H1 (cell line): ENCODE results near the gene MTCH1. TPM values are rescaled to one million over a fixed set of nuclear protein-coding genes. Genes with fewer than 3 reads are reported as not detected.
"Not testable (repeated sequence)": the region's sequence is repeated elsewhere in the genome, so short reads cannot be mapped to it uniquely, and the experiment has no call there.

Source experiments
- CTCF ChIA-PET: fragments of 300-600 bp; sonication (Branson Sonifier 250); formaldehyde crosslinking; loops from one replicate; lab custom pipeline; 2021; ENCODE audit not compliant: partially characterized antibody; lab: Charles Lee
- POLR2A ChIA-PET: fragments of 300-600 bp; sonication (Branson Sonifier 250); formaldehyde crosslinking; loops from one replicate; lab custom pipeline; 2021; ENCODE audit warnings: inconsistent platforms; ENCODE audit not compliant: partially characterized antibody; lab: Charles Lee
- DNase-seq, 2 experiments: peaks; one replicate each; pipeline versions ENCODE4 v3.0.0 to v3.0.0-alpha.2; 2010 to 2022; ENCODE audit warnings: low spot score in 2 of 2, low read depth in 1 of 2, mixed read lengths in 1 of 2
- FAIRE-seq: peaks from 2 replicates; lab custom pipeline; 2011; peaks lifted over from hg19 to GRCh38; lab: Jason Lieb, UNC
- H2AFZ ChIP-seq: 2 replicates; pipeline ENCODE4 v1.8.1; 2012; ENCODE audit warnings: low read length, inconsistent platforms
- H2AK5ac ChIP-seq: 2 replicates; pipeline ENCODE4 v1.6.1; 2013; ENCODE audit warnings: low read depth, low read length
- H2BK120ac ChIP-seq: replicated peaks from 2 replicates; pipeline ENCODE3; 2013; ENCODE audit warnings: low read depth, low read length, inconsistent platforms
- H2BK12ac ChIP-seq: 2 replicates; pipeline ENCODE4 v1.6.1; 2013; ENCODE audit warnings: low read depth, low read length
- H2BK15ac ChIP-seq: 2 replicates; pipeline ENCODE4 v1.6.1; 2013; ENCODE audit warnings: low read length
- H2BK20ac ChIP-seq: 2 replicates; pipeline ENCODE4 v1.6.1; 2013; ENCODE audit warnings: low read length
- H2BK5ac ChIP-seq: 2 replicates; pipeline ENCODE4 v1.6.1; 2013; ENCODE audit warnings: low read depth, low read length
- H3K14ac ChIP-seq: 2 replicates; pipeline ENCODE4 v1.6.1; 2013; ENCODE audit warnings: inconsistent platforms; ENCODE audit not compliant: insufficient read length
- H3K18ac ChIP-seq: 2 replicates; pipeline ENCODE4 v1.6.1; 2013; ENCODE audit warnings: low read length; ENCODE audit errors: extremely low read depth
- H3K23ac ChIP-seq: 2 replicates; pipeline ENCODE4 v1.6.1; 2013; ENCODE audit warnings: inconsistent platforms; ENCODE audit not compliant: insufficient read length
- H3K23me2 ChIP-seq: 2 replicates; pipeline ENCODE4 v1.6.1; 2013; ENCODE audit warnings: low read depth, low read length
- H3K27ac ChIP-seq: 2 replicates; pipeline ENCODE4 v1.6.1; 2011; ENCODE audit warnings: low read depth, low read length, inconsistent platforms
- H3K27me3 ChIP-seq, 4 experiments: replicated peaks in 1 of 4; 1 replicate in 1 of 4; 2 replicates in 3 of 4; pipeline versions ENCODE4 v1.6.1 to v1.8.1; 2011 to 2013; ENCODE audit warnings: low read length in 3 of 4, mild to moderate bottlenecking in 3 of 4, inconsistent platforms in 2 of 4, mixed read lengths in 2 of 4, moderate library complexity in 1 of 4; ENCODE audit not compliant: control insufficient read depth in 3 of 4, insufficient read depth in 3 of 4; ENCODE audit errors: extremely low read depth in 1 of 4
- H3K36me3 ChIP-seq, 4 experiments: 2 replicates each; pipeline versions ENCODE4 v1.6.1 to v1.8.1; 2011 to 2013; ENCODE audit warnings: mild to moderate bottlenecking in 4 of 4, low read length in 3 of 4, moderate library complexity in 2 of 4, control low read depth in 1 of 4, inconsistent platforms in 1 of 4; ENCODE audit not compliant: insufficient read depth in 4 of 4, control insufficient read depth in 2 of 4
- H3K4ac ChIP-seq: replicated peaks from 2 replicates; pipeline ENCODE3; 2013; ENCODE audit warnings: low read length, low read depth, mixed read lengths, inconsistent platforms; ENCODE audit not compliant: insufficient read length
- H3K4me1 ChIP-seq, 4 experiments: replicated peaks in 1 of 4; 1 replicate in 1 of 4; 2 replicates in 3 of 4; pipeline versions ENCODE4 v1.6.1 to v1.8.1; 2011 to 2013; ENCODE audit warnings: low read length in 3 of 4, inconsistent platforms in 2 of 4, mixed read lengths in 1 of 4; ENCODE audit not compliant: insufficient read depth in 4 of 4, control insufficient read depth in 3 of 4
- H3K4me2 ChIP-seq, 2 experiments: 2 replicates each; pipeline versions ENCODE4 v1.6.1 to v1.8.1; 2011 to 2013; ENCODE audit warnings: low read depth in 2 of 2, low read length in 2 of 2, control low read depth in 1 of 2, inconsistent platforms in 1 of 2, mild to moderate bottlenecking in 1 of 2; ENCODE audit not compliant: insufficient read depth in 1 of 2
- H3K4me3 ChIP-seq, 4 experiments: fragments of 200-600, 300-600 bp in 1 of 4; sonication (generic), shearing (Covaris generic), sonication (Bioruptor Twin) in 1 of 4; 2 replicates each; pipeline versions ENCODE4 v1.5.1 to v1.8.1; 2011 to 2016; ENCODE audit warnings: low read length in 4 of 4, low read depth in 3 of 4, control low read depth in 2 of 4, inconsistent platforms in 2 of 4, mild to moderate bottlenecking in 2 of 4, mixed read lengths in 1 of 4, moderate library complexity in 1 of 4; ENCODE audit not compliant: insufficient read depth in 2 of 4; ENCODE audit errors: extremely low read depth in 1 of 4
- H3K56ac ChIP-seq: replicated peaks from 2 replicates; pipeline ENCODE3; 2013; ENCODE audit warnings: low read depth, mild to moderate bottlenecking, mixed read lengths, low read length, inconsistent platforms; ENCODE audit not compliant: insufficient read length
- H3K79me1 ChIP-seq: 2 replicates; pipeline ENCODE4 v1.6.1; 2013; ENCODE audit warnings: low read depth, low read length, control low read depth
- H3K79me2 ChIP-seq, 2 experiments: 2 replicates each; pipeline versions ENCODE4 v1.6.1 to v1.8.1; 2012 to 2013; ENCODE audit warnings: low read length in 2 of 2, mild to moderate bottlenecking in 2 of 2, inconsistent platforms in 1 of 2; ENCODE audit not compliant: insufficient read depth in 2 of 2, control insufficient read depth in 1 of 2
- H3K9ac ChIP-seq, 4 experiments: replicated peaks in 1 of 4; 1 replicate in 1 of 4; 2 replicates in 3 of 4; pipeline versions ENCODE4 v1.6.1 to v1.8.1; 2011 to 2013; ENCODE audit warnings: low read depth in 3 of 4, low read length in 3 of 4, control low read depth in 2 of 4, mild to moderate bottlenecking in 2 of 4, moderate library complexity in 2 of 4, inconsistent platforms in 1 of 4; ENCODE audit errors: extremely low read depth in 1 of 4
- H3K9me3 ChIP-seq, 2 experiments: 2 replicates each; pipeline versions ENCODE4 v1.6.1 to v1.8.1; 2012 to 2013; ENCODE audit warnings: mild to moderate bottlenecking in 2 of 2, moderate library complexity in 2 of 2, control low read depth in 1 of 2, inconsistent platforms in 1 of 2, low read depth in 1 of 2, low read length in 1 of 2, mixed read lengths in 1 of 2; ENCODE audit not compliant: insufficient read depth in 2 of 2
- H4K20me1 ChIP-seq, 2 experiments: replicated peaks in 1 of 2; 2 replicates each; pipeline versions ENCODE3 to v1.8.1; 2011 to 2013; ENCODE audit warnings: inconsistent platforms in 2 of 2, low read length in 2 of 2, mild to moderate bottlenecking in 1 of 2; ENCODE audit not compliant: insufficient read depth in 2 of 2, control insufficient read depth in 1 of 2
- H4K5ac ChIP-seq: 2 replicates; pipeline ENCODE4 v1.6.1; 2013; ENCODE audit warnings: low read length, low read depth, mixed read lengths, inconsistent platforms; ENCODE audit not compliant: insufficient read length
- H4K8ac ChIP-seq: 2 replicates; pipeline ENCODE4 v1.8.0; 2013; ENCODE audit warnings: mild to moderate bottlenecking, moderate library complexity, low read length, inconsistent platforms; ENCODE audit not compliant: insufficient read depth; ENCODE audit errors: extremely low read depth
- H4K91ac ChIP-seq: replicated peaks from 2 replicates; pipeline ENCODE3; 2013; ENCODE audit warnings: low read length, mixed read lengths, inconsistent platforms; ENCODE audit not compliant: insufficient read length
- WGBS, 2 experiments: shearing (Covaris generic) in 1 of 2; methylation state at CpG; one replicate each; pipeline versions ENCODE4 v1.1.6 to v1.1.7; 2013 to 2015; ENCODE audit warnings: low lambda C conversion rate in 2 of 2, mixed read lengths in 2 of 2, inconsistent platforms in 1 of 2, low coverage in 1 of 2, missing lambda C conversion rate in 1 of 2; ENCODE audit not compliant: insufficient replicate concordance in 2 of 2, insufficient coverage in 1 of 2, insufficient read length in 1 of 2; ENCODE audit errors: extremely low coverage in 1 of 2, missing lambda C conversion rate in 1 of 2; 5-methylcytosine and 5-hydroxymethylcytosine counted together
- polyA plus RNA-seq, 7 experiments: library from polyadenylated mRNA; depleted of rRNA in 3 of 7; stranded (reverse) in 5 of 7; unstranded in 2 of 7; fragments of >200 nt in 5 of 7; fragments of 200-250 nt in 2 of 7; gene quantifications; 1 replicate in 5 of 7; 2 replicates in 1 of 7; 4 replicates in 1 of 7; pipeline versions ENCODE4 v1.2.1 to v1.2.3, GENCODE V29; 2011 to 2013; ENCODE audit warnings: missing spikeins in 2 of 7, mixed read lengths in 2 of 7
- total RNA-seq: library from RNA; stranded (reverse); fragmentation: NEBNext Ultra II Directional; extraction: Animal tissue kit (Norgen Biotek cat#: 25700); gene quantifications from 2 replicates; pipeline ENCODE4 v1.2.1, GENCODE V29; 2021

The MTCH1 gene
- total and polyA plus RNA-seq, 2 of the 8 experiments (the other 6 are each of a cell fraction or from before 2014, with no cell fraction given): 169 to 214 TPM

DNA sequence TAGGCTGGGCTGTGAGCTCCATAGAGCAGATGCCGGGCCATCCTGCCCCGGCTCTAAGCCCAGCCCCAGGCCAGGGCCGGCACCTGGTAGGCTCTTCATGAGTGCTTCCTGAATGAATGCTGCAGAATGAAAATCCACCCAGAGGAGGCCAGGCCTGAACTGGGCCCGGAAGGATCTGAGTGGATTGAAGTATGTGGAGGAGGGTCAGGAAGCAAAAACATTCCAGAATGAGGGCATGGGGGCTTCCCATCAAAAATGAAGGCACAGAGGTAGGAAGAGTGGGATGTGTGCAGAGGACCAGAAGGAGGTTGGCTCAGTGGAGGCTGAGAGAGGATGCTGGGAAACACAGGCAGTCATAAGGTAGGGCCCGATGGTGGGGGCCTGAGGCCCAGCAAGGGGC is 47.0 kb downstream of the MTCH1 start:
- H4K8ac ChIP-seq, H2AFZ ChIP-seq, H3K9me3 ChIP-seq, H3K36me3 ChIP-seq, H3K18ac ChIP-seq, H2BK12ac ChIP-seq, FAIRE-seq, H3K27ac ChIP-seq, H2BK5ac ChIP-seq, H4K91ac ChIP-seq, H3K27me3 ChIP-seq, H3K9ac ChIP-seq, H4K5ac ChIP-seq, H3K4me3 ChIP-seq, H2AK5ac ChIP-seq, H3K56ac ChIP-seq, H4K20me1 ChIP-seq, POLR2A ChIA-PET, H2BK120ac ChIP-seq, H3K79me2 ChIP-seq, H3K23me2 ChIP-seq, H3K4me1 ChIP-seq, H3K4me2 ChIP-seq, H3K79me1 ChIP-seq, H3K14ac ChIP-seq, H3K23ac ChIP-seq, H2BK15ac ChIP-seq, H3K4ac ChIP-seq, H2BK20ac ChIP-seq, DNase-seq: not testable (repeated sequence)
- WGBS, 2 experiments: 78% methylated on average over 4 of the region's 5 CpGs; no CpG with 5 or more reads in 1 of the 2 experiments
- CTCF ChIA-PET: interaction anchor here (1.1 kb wide), 1 partner anchor 80 kb away, joined by 3 read pairs; no protein-coding TSS in a partner anchor
